MM.1S (cell line): ENCODE measurements around the gene ZNF431.

Source experiments
- DNase-seq: peaks from one replicate; pipeline ENCODE4 v3.0.0-alpha.2; 2015
- H2AFZ ChIP-seq: fragments of 300-600 bp; sonication (generic); 2 replicates; pipeline ENCODE4 v1.6.0; 2016; ENCODE audit warnings: antibody characterized with exemption, low read length
- H3F3A ChIP-seq: fragments of 300-600 bp; sonication (generic); 2 replicates; pipeline ENCODE4 v1.6.1; 2016; ENCODE audit warnings: mild to moderate bottlenecking, antibody characterized with exemption, low read length, moderate library complexity, mixed read lengths; ENCODE audit not compliant: insufficient read depth
- H3K27ac ChIP-seq: fragments of 300-600 bp; sonication (generic); 2 replicates; pipeline ENCODE4 v1.5.1; 2016; ENCODE audit warnings: mild to moderate bottlenecking, low read length
- H3K27me3 ChIP-seq: fragments of 300-600 bp; sonication (generic); replicated peaks from 2 replicates; pipeline ENCODE4 v1.6.0; 2016; ENCODE audit warnings: low read length; ENCODE audit not compliant: insufficient read depth
- H3K36me3 ChIP-seq: fragments of 300-600 bp; sonication (generic); replicated peaks from 2 replicates; pipeline ENCODE4 v1.6.1; 2016; ENCODE audit warnings: mild to moderate bottlenecking, low read length, mixed read lengths; ENCODE audit not compliant: insufficient read depth
- H3K4me1 ChIP-seq: fragments of 300-600 bp; sonication (generic); 2 replicates; pipeline ENCODE4 v1.6.1; 2016; ENCODE audit warnings: low read length, mixed read lengths
- H3K4me2 ChIP-seq: fragments of 300-600 bp; sonication (generic); 2 replicates; pipeline ENCODE4 v1.6.0; 2016; ENCODE audit warnings: low read depth, low read length
- H3K4me3 ChIP-seq: fragments of 300-600 bp; sonication (generic); 2 replicates; pipeline ENCODE4 v1.5.1; 2016; ENCODE audit warnings: low read length, mixed read lengths
- H3K79me2 ChIP-seq: fragments of 300-600 bp; sonication (generic); 2 replicates; pipeline ENCODE4 v1.6.1; 2016; ENCODE audit warnings: mixed run types, low read length, mixed read lengths
- H3K9ac ChIP-seq: fragments of 300-600 bp; sonication (generic); 2 replicates; pipeline ENCODE4 v1.6.1; 2016; ENCODE audit warnings: low read length, mixed read lengths
- H3K9me2 ChIP-seq: fragments of 300-600 bp; sonication (generic); replicated peaks from 2 replicates; pipeline ENCODE4 v1.6.1; 2016; ENCODE audit warnings: mild to moderate bottlenecking, low read length, mixed read lengths; ENCODE audit not compliant: insufficient read depth
- H3K9me3 ChIP-seq: fragments of 300-600 bp; sonication (generic); replicated peaks from 2 replicates; pipeline ENCODE4 v1.6.1; 2016; ENCODE audit warnings: mild to moderate bottlenecking, low read length, mixed read lengths; ENCODE audit not compliant: insufficient read depth
- H4K20me1 ChIP-seq: fragments of 300-600 bp; sonication (generic); 2 replicates; pipeline ENCODE4 v1.6.1; 2016; ENCODE audit warnings: mild to moderate bottlenecking, low read length, moderate library complexity, mixed read lengths; ENCODE audit not compliant: insufficient read depth
- EZH2 ChIP-seq: fragments of 300-600 bp; sonication (generic); optimal IDR thresholded peaks from 2 replicates; pipeline ENCODE3; 2017; ENCODE audit warnings: low read depth, mild to moderate bottlenecking, antibody characterized with exemption, low read length, mixed read lengths
- EZH2phosphoT487 ChIP-seq: fragments of 300-600 bp; sonication (generic); IDR thresholded peaks from 2 replicates; pipeline ENCODE4 v1.6.1; 2018; ENCODE audit warnings: antibody characterized with exemption, low read length
- TF ChIP-seq, protein P1 (sequence below): fragments of 300-600 bp; sonication (generic); IDR thresholded peaks from 2 replicates; pipeline ENCODE4 v1.5.1; 2016; ENCODE audit warnings: antibody characterized with exemption, low read length, mixed read lengths

ZNF431 gene

DNA sequence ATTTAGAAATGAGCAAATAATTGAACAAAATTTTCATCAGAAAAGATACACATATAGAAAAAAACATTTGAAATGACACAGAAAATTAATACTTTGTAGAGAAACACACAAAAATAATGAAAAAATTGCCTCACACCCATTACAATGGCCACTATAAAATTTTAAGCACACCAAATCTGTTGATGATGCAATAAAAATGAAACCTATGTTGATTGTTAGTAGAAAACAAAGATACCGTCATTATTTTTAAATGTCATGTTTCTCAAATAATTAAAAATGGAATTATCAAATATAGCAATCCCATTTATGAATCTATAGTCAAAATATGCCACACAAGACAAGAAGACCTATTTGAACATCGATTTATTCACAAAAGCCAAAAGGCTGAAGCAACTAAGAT lies 96.8 kb downstream of the ZNF431 start:
- Histone ChIP-seq H3K79me2 (no peaks in the 10 kb centered on the region), H3K9me2 (no peaks in the 10 kb centered on the region), H3K9ac (no peak overlapping the region), H2AFZ (no peak overlapping the region), H3K27ac (no peak overlapping the region), H3K9me3 (no peaks in the 10 kb centered on the region), H3K4me1 (no peaks in the 10 kb centered on the region), H3K4me3 (no peak overlapping the region), H3F3A (no peaks in the 10 kb centered on the region), H4K20me1 (no peaks in the 10 kb centered on the region), H3K36me3 (no peaks in the 10 kb centered on the region), H3K27me3 (no peaks in the 10 kb centered on the region), H3K4me2 (no peak overlapping the region)
- no peak for DNase-seq
- TF ChIP-seq EZH2phosphoT487 (no peak), EZH2 (no peak)
- TF ChIP-seq, protein P1, sequence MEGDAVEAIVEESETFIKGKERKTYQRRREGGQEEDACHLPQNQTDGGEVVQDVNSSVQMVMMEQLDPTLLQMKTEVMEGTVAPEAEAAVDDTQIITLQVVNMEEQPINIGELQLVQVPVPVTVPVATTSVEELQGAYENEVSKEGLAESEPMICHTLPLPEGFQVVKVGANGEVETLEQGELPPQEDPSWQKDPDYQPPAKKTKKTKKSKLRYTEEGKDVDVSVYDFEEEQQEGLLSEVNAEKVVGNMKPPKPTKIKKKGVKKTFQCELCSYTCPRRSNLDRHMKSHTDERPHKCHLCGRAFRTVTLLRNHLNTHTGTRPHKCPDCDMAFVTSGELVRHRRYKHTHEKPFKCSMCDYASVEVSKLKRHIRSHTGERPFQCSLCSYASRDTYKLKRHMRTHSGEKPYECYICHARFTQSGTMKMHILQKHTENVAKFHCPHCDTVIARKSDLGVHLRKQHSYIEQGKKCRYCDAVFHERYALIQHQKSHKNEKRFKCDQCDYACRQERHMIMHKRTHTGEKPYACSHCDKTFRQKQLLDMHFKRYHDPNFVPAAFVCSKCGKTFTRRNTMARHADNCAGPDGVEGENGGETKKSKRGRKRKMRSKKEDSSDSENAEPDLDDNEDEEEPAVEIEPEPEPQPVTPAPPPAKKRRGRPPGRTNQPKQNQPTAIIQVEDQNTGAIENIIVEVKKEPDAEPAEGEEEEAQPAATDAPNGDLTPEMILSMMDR = no peak
